Naive B cell (primary cell): Measurements from ENCODE around the gene HMGCL. TPM values are rescaled to one million over a fixed set of nuclear protein-coding genes. Genes with fewer than 3 reads are reported as not detected.
"Not testable (repeated sequence)": the region's sequence is repeated elsewhere in the genome, so short reads cannot be mapped to it uniquely, and the experiment has no call there.

Experiments
- ATAC-seq, 2 donors: fragments of 150-1000 bp; cut with Tn5 transposase; 2 replicates each; pipeline ENCODE4 v1.10.0; 2021; ENCODE audit warnings: low read depth in 2 of 2, mild to moderate bottlenecking in 2 of 2, moderate library complexity in 2 of 2
- DNase-seq: peaks from one replicate; pipeline ENCODE4 v3.0.0; 2022
- H3K27ac Mint-ChIP-seq, 6 donors: one replicate each; pipeline ENCODE4 v1.8.0; 2020 to 2022; ENCODE audit warnings: mild to moderate bottlenecking in 6 of 6, mixed read lengths in 6 of 6, moderate library complexity in 5 of 6, inconsistent platforms in 2 of 6
- H3K27me3 Mint-ChIP-seq, 3 donors: one replicate each; pipeline ENCODE4 v1.8.0; 2021 to 2022; ENCODE audit warnings: mixed read lengths in 3 of 3, mild to moderate bottlenecking in 1 of 3
- H3K36me3 Mint-ChIP-seq, 2 donors: one replicate each; pipeline ENCODE4 v1.8.0; 2020 to 2022; ENCODE audit warnings: mixed read lengths in 2 of 2, inconsistent platforms in 1 of 2, mild to moderate bottlenecking in 1 of 2
- H3K4me1 Mint-ChIP-seq, 3 donors: one replicate each; pipeline ENCODE4 v1.8.0; 2020 to 2022; ENCODE audit warnings: mixed read lengths in 3 of 3, inconsistent platforms in 1 of 3, mild to moderate bottlenecking in 1 of 3, moderate library complexity in 1 of 3
- H3K4me3 Mint-ChIP-seq, 8 donors: one replicate each; pipeline ENCODE4 v1.8.0; 2020 to 2022; ENCODE audit warnings: mild to moderate bottlenecking in 8 of 8, mixed read lengths in 8 of 8, moderate library complexity in 8 of 8, inconsistent platforms in 2 of 8
- H3K9me3 Mint-ChIP-seq, 7 donors: one replicate each; pipeline ENCODE4 v1.8.0; 2020 to 2022; ENCODE audit warnings: mixed read lengths in 7 of 7, mild to moderate bottlenecking in 5 of 7, inconsistent platforms in 2 of 7, moderate library complexity in 1 of 7
- polyA plus RNA-seq, 6 donors: library from polyadenylated mRNA; unstranded; fragments of 300-500 nt; fragmentation: Illumina TruSeq; gene quantifications; one replicate each; pipeline ENCODE4 v1.2.3, GENCODE V29; 2021; ENCODE audit warnings: low read depth in 6 of 6

Gene HMGCL
- polyA plus RNA-seq, 6 donors from 2014 or later, result 16.0 to 42.2 (median 27.7) TPM

DNA sequence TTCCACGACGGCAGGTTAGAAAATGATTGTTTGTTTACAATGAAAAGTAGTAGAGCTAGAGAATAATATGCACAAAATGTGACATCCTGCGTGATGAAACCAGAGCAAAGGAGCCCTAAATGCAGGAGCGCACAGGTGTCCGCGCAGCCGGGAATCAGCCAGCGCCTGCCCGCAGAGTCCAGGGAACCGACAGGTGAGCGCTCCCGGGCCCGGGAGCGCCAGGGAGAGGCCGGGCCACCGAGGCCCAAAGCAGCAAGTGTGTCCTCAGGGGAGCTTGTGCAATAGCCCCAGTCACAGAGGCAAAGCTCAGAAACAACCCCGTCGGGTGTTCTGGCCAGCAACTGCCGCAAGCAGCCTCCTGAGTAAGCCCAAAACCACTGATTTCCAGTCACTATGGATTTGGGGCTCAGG lies 23.9 kb downstream of the HMGCL start:
- peaks cover 0 to 16% of the 10 kb centered on the region in 2 donors for H3K36me3 Mint-ChIP-seq
- peak overlapping the region in 5 of 6 donors; percentile 83 to 97 (median 90) for H3K27ac Mint-ChIP-seq
- H3K9me3 Mint-ChIP-seq, result no peaks in the 10 kb centered on the region
- no peaks in the 10 kb centered on the region for H3K27me3 Mint-ChIP-seq
- ATAC-seq (no peak), DNase-seq (no peak)
- peaks cover 12 to 30% (median 18%) of the 10 kb centered on the region in 3 donors for H3K4me1 Mint-ChIP-seq
- peak overlapping the region; percentile 84 to 94 (median 91) for H3K4me3 Mint-ChIP-seq

DNA sequence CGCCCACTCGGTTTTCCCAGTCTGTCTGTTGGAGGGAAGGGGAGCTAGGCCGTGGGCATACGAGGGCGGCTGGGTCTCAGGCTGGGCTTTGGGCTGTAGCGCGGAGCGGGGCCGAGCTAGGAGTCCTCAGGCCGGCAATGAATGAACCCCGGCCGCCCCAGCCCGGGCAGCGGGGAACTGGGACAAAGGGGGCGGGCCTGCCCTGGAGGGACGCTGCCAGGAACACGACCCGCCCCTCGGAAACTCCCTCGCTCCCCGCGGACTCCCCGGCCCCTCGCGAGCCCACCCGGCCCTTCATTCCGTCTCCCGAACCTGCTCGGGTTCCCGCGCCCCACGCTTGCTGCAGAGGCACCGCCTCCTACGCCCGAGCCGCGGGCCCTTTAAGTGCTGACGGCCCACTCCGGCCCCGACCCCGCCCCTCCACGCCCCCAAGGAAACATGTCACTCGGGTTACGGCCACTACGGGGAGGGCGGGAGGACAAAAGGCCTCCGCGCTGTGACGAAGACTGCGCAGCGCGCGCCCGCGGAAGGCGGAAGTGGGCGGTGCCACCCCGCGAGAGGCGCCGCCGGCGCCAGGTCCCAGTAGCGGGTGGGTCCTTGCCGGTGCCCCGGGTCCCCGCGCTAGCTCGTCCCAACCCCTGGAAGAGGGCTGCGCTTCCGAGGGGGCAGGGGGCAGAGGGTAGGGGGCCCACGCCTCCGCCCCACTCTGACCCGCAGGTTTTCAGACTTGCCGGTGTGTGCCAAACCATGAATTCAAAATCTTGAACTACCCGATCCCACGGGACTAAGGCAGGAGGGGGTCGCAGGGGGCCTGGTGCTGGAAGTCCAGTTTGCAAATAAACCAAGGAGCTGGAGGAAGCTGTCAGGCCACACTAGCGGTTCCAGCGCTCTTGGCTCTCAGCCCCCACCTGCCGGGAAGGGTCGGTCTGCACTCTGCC lies 24.6 kb downstream of the HMGCL start, which contains the start of gene GALE:
Gene GALE (minus strand): TSS at position 355 of the 938 bp plus-strand sequence. CDS start 1,747 bp downstream, outside the sequence.
- H3K36me3 Mint-ChIP-seq, result peaks cover 0 to 16% of the 10 kb centered on the region in 2 donors
- H3K4me3 Mint-ChIP-seq, result peak within 1 kb of the TSS; percentile 84 to 94 (median 91)
- no peaks in the 10 kb centered on the region for H3K27me3 Mint-ChIP-seq
- peak within 1 kb of the TSS; percentile 29 to 97 (median 88) for H3K27ac Mint-ChIP-seq
- DNase-seq (peak; percentile 94), ATAC-seq (peak; percentile 87 to 91)
- H3K4me1 Mint-ChIP-seq, result peaks cover 12 to 26% (median 18%) of the 10 kb centered on the region in 3 donors
- no peaks in the 10 kb centered on the region for H3K9me3 Mint-ChIP-seq

DNA sequence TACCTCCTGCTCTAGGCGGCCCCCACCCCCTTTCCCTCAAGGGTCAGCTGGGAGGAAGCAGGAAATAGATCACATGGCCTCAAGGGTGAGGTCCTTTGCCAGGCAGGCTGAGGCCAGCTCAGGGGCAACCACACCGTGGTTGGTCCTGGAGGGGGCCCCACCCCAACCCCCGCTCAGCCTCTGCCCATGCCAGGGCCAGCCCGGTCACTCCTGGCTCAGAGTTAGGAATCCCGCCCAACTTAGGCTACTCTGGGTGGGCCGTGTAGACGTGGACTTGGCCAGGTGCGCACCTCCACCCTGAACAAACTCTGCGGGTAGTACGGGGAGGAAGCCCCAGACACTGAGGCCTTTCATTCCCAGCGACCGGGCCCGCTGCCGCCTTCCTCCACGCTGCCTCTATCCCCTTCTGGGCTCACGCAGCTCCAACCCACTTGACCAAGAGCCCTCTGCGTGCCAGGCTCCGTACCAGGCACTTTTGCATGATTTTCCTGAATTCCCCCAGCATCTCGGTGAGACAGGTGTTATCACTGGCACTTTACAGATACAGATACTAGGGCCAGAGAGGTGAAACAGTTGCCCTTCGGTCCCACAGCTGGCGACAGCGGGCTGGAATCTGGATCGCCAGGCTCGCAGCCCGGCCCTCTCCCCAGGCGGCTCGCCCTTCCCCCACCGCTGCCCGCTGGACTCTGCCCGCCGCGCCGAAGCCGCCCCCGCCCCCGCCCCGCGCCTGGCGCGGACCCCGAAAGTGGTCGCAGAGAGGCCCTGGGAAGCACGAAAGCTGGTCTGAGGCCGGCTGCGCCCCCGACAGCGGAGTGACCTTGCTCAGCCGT lies 25.4 kb downstream of the HMGCL start:
- Mint-ChIP-seq H3K27ac (peak overlapping the region in 3 of 6 donors; percentile 29 to 87 (median 83)), H3K4me1 (peaks cover 10 to 18% (median 12%) of the 10 kb centered on the region in 3 donors), H3K4me3 (peak overlapping the region; percentile 84 to 94 (median 90)), H3K36me3 (peaks cover 0 to 15% of the 10 kb centered on the region in 2 donors), H3K27me3 (no peaks in the 10 kb centered on the region), H3K9me3 (no peaks in the 10 kb centered on the region)
- ATAC-seq (no peak), DNase-seq (no peak)

DNA sequence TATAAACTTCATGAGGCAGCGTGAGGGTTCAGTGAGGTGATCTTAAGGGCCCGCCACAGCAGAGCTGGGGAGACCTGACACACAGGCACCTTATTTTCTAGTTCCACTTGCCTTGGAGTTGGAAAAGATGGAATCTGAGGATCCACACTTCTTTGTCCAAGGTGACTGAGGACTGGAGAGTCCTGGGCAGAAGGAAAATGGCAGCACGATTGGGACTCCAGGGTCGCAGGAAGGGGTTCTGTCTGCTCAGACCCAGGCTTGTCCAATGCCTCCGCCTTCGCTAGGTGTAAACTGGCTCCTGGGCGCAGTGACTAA lies 26.0 kb downstream of the HMGCL start:
- H3K4me3 Mint-ChIP-seq, result peak overlapping the region; percentile 42 to 94 (median 88)
- DNase-seq (no peak), ATAC-seq (no peak)
- peaks cover 10 to 21% (median 12%) of the 10 kb centered on the region in 3 donors for H3K4me1 Mint-ChIP-seq
- H3K9me3 Mint-ChIP-seq, result no peaks in the 10 kb centered on the region
- peaks cover 0 to 9% of the 10 kb centered on the region in 2 donors for H3K36me3 Mint-ChIP-seq
- no peaks in the 10 kb centered on the region for H3K27me3 Mint-ChIP-seq
- H3K27ac Mint-ChIP-seq, result peak overlapping the region in 1 of 6 donors; percentile 88

DNA sequence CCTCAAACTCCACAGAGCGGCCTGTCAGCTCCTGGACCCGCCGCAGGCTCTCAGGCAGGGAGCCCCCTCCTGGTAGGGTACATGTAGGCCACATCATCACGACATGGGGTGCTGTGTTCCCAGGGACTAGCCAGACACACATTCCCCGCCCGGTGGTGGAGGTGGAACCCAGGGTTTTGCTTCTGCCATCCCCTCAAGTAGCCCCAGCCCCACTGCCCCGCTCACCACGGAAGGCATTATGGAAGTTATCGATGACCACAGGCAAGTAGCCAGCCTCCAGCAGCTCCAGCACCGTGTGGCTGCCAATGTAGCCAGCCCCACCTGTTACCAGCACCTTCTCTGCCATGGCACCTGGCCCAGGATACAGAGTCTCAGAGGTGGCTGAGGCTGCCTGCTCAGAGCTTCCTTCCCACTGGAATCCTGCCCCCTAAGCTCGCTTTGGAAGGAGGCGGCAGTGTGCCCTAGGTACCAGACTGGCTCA lies 26.5 kb downstream of the HMGCL start:
- DNase-seq, result no peak
- peaks cover 10 to 21% (median 12%) of the 10 kb centered on the region in 3 donors for H3K4me1 Mint-ChIP-seq
- no peak for ATAC-seq
- H3K27me3 Mint-ChIP-seq, result no peaks in the 10 kb centered on the region
- peak overlapping the region in 6 of 8 donors; percentile 65 to 94 (median 86) for H3K4me3 Mint-ChIP-seq
- H3K27ac Mint-ChIP-seq, result peak overlapping the region in 1 of 6 donors; percentile 88
- H3K9me3 Mint-ChIP-seq, result no peaks in the 10 kb centered on the region
- peaks cover 0 to 8% of the 10 kb centered on the region in 2 donors for H3K36me3 Mint-ChIP-seq

DNA sequence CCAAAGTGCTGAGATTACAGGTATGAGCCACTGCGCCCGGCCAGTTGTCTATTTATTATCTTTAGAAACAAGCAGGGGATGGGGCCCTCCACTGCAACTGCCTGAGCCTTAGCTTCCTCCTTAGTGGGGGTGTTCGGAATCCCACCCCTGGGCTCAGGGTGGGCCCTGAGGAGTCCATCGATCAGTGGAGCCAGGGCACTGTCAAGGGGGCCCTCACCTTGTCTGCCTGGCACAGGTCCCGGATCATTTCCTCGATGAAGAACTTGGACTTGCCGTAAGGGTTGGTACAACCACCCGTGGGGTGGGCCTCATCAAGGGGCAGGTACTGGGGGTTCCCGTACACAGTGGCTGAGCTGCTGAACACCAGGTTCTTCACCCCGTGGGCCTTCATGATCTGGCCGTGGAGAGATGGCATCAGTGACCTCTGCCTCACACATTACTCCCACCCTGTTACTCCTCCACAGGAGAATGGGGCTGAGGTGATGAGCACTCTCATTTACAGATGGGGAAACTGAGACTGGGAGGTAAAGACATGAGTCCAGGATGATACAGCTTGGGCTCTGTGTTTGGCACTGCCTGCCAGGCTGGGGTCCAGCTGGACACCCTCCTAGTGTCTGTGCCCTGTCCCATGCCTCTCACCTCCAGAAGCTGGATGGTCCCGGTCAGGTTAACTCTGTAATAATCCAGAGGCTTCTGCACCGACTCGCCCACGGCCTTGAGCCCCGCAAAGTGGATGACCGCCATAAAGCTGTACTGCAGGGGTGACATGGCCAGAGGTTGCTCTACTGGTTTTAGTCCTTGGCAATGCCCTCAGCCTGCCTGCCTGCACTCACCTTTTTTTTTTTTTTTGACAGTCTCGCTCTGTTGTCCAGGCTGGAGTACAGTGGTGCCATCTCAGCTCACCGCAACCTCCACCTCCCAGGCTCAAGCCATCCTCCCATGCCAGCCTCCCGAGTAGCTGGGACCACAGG lies 27.5 kb downstream of the HMGCL start:
- Mint-ChIP-seq H3K36me3 (peaks cover 0 to 8% of the 10 kb centered on the region in 2 donors), H3K4me3 (peak overlapping the region in 3 of 8 donors; percentile 12 to 94 (median 12)), H3K9me3 (no peaks in the 10 kb centered on the region), H3K27ac (peak overlapping the region in 1 of 6 donors; percentile 73), H3K27me3 (no peaks in the 10 kb centered on the region), H3K4me1 (peaks cover 10 to 30% (median 15%) of the 10 kb centered on the region in 3 donors)
- ATAC-seq (no peak), DNase-seq (no peak)

- peaks cover 0 to 8% of the 10 kb centered on the region in 2 donors for H3K36me3 Mint-ChIP-seq
- no peak for DNase-seq
- no peak for ATAC-seq
- peaks cover 16 to 39% (median 24%) of the 10 kb centered on the region in 3 donors for H3K4me1 Mint-ChIP-seq
- no peaks in the 10 kb centered on the region for H3K9me3 Mint-ChIP-seq
- peak overlapping the region in 3 of 6 donors; percentile 34 to 79 (median 60) for H3K27ac Mint-ChIP-seq
- peak overlapping the region in 3 of 8 donors; percentile 12 to 65 (median 63) for H3K4me3 Mint-ChIP-seq
- H3K27me3 Mint-ChIP-seq, result no peaks in the 10 kb centered on the region
Observed at GRCh38 chr1:23796466-23797271, 28.6 kb downstream of the HMGCL start.

DNA sequence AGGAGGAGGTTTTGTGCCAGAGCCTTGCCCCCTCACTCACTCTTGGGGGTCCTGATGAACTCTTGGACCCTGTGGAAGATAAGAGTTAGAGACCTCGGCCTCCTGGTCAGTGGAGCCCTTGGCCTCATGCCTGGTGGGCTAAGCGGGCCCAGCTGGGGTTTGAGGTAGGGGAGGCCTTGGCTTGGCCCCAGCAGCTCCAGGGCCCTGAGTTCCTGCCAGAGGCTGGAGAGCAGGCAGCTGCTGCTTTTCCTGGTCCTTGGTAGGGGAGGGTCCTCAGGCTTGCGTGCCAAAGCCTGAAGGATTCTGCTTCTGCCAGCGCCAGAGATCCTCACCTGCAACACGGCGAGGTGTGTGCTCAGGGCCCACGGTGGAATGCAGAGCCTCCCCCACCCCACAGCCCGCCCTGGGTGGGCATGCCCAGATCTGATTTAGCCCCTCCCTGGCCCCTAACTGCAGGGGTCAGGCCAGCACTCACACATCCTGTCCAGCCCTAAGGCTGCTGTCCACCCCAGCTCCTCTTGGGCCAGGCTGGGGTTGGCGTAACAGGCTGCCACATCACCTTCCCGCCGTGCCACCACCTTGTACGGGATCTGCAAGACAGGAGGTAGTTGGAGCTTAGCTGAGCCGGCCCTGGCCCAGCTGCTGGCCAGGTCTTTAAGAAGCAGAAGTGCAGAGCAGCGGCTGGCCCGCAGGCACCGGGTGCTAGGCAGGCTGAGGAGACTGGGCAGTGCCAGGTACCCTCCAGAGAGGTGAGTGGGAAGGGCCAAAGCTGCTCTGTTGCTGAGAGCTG lies 29.4 kb downstream of the HMGCL start:
- H3K36me3 Mint-ChIP-seq, result peaks cover 0 to 8% of the 10 kb centered on the region in 2 donors
- peak overlapping the region in 2 of 6 donors; percentile 61 to 69 for H3K27ac Mint-ChIP-seq
- peaks cover 23 to 42% (median 28%) of the 10 kb centered on the region in 3 donors for H3K4me1 Mint-ChIP-seq
- no peaks in the 10 kb centered on the region for H3K27me3 Mint-ChIP-seq
- DNase-seq, result no peak
- no peaks in the 10 kb centered on the region for H3K9me3 Mint-ChIP-seq
- peak overlapping the region in 1 of 8 donors; percentile 66 for H3K4me3 Mint-ChIP-seq
- no peak for ATAC-seq

DNA sequence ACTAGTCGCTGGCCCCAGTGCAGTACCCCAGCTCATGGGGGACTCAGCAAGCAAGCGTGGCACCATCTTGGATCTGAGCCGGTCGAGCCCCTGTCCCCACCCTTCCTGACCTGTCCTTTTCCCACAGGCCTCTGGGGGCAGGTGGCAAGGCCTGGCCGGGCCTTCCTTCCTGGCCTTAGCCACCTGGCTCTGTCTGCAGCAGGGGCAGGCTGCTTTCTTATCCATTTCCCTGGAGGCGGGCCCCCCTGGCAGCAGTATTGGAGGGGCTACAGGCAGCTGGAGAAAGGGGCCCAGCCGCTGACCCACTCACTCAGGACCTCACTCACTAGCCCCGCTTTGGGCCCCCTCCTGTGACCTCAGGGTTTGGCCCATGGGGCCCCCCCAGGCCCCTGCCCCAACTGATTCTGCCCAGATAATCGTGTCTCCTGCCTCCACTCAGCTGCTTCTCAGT lies 30.5 kb downstream of the HMGCL start:
- not testable (repeated sequence) for H3K36me3 Mint-ChIP-seq, H3K27me3 Mint-ChIP-seq, DNase-seq, ATAC-seq, H3K9me3 Mint-ChIP-seq
- Mint-ChIP-seq H3K4me3 (peak overlapping the region in 1 of 8 donors; percentile 1), H3K27ac (peak overlapping the region in 2 of 6 donors; percentile 20 to 73), H3K4me1 (peaks cover 29 to 45% (median 32%) of the 10 kb centered on the region in 3 donors)

GRCh38 chr1:23793861-23794731 lies 31.1 kb downstream of the HMGCL start:
- DNase-seq, result no peak
- Mint-ChIP-seq H3K9me3 (no peaks in the 10 kb centered on the region), H3K27ac (peak overlapping the region in 2 of 6 donors; percentile 73 to 97), H3K36me3 (peaks cover 0 to 8% of the 10 kb centered on the region in 2 donors), H3K4me1 (peaks cover 27 to 39% (median 31%) of the 10 kb centered on the region in 3 donors), H3K27me3 (no peaks in the 10 kb centered on the region), H3K4me3 (peak overlapping the region in 2 of 8 donors; percentile 42 to 66)
- no peak for ATAC-seq
